Thyroid gland (tissue), 4 donors: ENCODE measurements around the gene INSL6.

ENCODE experiments used
- POLR2A ChIP-seq, 2 donors: fragments of 450-650 bp; IDR thresholded peaks; one replicate each; pipeline ENCODE4 v1.6.1; 2017; ENCODE audit warnings: antibody characterized with exemption in 2 of 2, mild to moderate bottlenecking in 2 of 2, moderate library complexity in 1 of 2
- TF ChIP-seq, protein P1 (sequence below), 6 experiments: fragments of 200-600 bp in 3 of 6; fragments of 450-650 bp in 3 of 6; sonication (generic) in 3 of 6; IDR thresholded peaks; one replicate each; pipeline ENCODE4 v1.5.1; 2016 to 2019; ENCODE audit warnings: antibody characterized with exemption in 6 of 6, mild to moderate bottlenecking in 2 of 6, inconsistent platforms in 1 of 6, moderate library complexity in 1 of 6

DNA sequence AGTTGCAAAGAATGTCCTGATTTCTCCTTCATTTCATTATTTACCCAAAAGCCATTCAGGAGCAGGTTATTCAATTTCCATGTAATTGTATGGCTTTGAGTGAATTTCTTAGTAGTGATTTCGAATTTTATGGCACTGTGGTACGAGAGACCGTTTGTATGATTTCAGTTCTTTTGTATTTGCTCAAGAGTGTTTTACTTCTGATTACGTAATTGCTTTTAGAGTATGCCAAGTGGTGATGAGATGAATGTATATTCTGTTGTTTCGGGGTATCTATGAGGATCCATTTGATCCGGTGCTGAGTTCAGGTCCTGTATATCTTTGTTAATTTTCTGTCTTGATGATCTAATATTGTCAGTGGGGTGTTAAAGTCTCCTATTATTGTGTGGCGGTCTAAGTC is 41.2 kb downstream of the INSL6 start:
- TF ChIP-seq, protein P1, sequence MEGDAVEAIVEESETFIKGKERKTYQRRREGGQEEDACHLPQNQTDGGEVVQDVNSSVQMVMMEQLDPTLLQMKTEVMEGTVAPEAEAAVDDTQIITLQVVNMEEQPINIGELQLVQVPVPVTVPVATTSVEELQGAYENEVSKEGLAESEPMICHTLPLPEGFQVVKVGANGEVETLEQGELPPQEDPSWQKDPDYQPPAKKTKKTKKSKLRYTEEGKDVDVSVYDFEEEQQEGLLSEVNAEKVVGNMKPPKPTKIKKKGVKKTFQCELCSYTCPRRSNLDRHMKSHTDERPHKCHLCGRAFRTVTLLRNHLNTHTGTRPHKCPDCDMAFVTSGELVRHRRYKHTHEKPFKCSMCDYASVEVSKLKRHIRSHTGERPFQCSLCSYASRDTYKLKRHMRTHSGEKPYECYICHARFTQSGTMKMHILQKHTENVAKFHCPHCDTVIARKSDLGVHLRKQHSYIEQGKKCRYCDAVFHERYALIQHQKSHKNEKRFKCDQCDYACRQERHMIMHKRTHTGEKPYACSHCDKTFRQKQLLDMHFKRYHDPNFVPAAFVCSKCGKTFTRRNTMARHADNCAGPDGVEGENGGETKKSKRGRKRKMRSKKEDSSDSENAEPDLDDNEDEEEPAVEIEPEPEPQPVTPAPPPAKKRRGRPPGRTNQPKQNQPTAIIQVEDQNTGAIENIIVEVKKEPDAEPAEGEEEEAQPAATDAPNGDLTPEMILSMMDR (IDR thresholded peaks at IDR 0.05): no peak
- no peak for TF ChIP-seq POLR2A (IDR thresholded peaks at IDR 0.05)
